Lower lobe of right lung (tissue), 2 donors: Measurements from ENCODE around the gene TBC1D8. TPM values are rescaled to one million over a fixed set of nuclear protein-coding genes. Genes with fewer than 3 reads are reported as not detected.

Experiments
- ATAC-seq, 2 donors: fragments of 200-7000 bp; cut with Tn5 transposase; one replicate each; pipeline ENCODE4 v1.9.1; 2020 to 2022; ENCODE audit warnings: mild to moderate bottlenecking in 2 of 2, moderate library complexity in 2 of 2
- DNase-seq: peaks from one replicate; pipeline ENCODE4 v3.0.0-alpha.2; 2020
- H3K27ac ChIP-seq: fragments of 200-600 bp; one replicate; pipeline ENCODE4 v1.8.0; 2022
- H3K27me3 ChIP-seq: fragments of 200-600 bp; one replicate; pipeline ENCODE4 v1.8.0; 2022; ENCODE audit warnings: low read depth
- H3K36me3 ChIP-seq: fragments of 200-600 bp; one replicate; pipeline ENCODE4 v1.8.0; 2022; ENCODE audit warnings: mild to moderate bottlenecking
- H3K4me1 ChIP-seq: fragments of 200-600 bp; one replicate; pipeline ENCODE4 v1.8.0; 2022
- H3K4me3 ChIP-seq: fragments of 200-600 bp; one replicate; pipeline ENCODE4 v1.8.0; 2022; ENCODE audit warnings: mild to moderate bottlenecking
- H3K9me3 ChIP-seq: fragments of 200-600 bp; one replicate; pipeline ENCODE4 v1.8.0; 2022
- CTCF ChIP-seq: fragments of 200-600 bp; IDR thresholded peaks from one replicate; pipeline ENCODE4 v1.8.0; 2022; ENCODE audit warnings: antibody characterized with exemption, mild to moderate bottlenecking
- intact Hi-C: fragments of 100-400 bp; cut with DNase I; formaldehyde crosslinking; loops from one replicate; pipeline ENCODE4 v1.11.0; 2022
- total RNA-seq: library from RNA; stranded (reverse); fragmentation: NEBNext Ultra II Directional; extraction: Animal tissue kit (Norgen Biotek cat#: 25700); gene quantifications from one replicate; pipeline ENCODE4 v1.2.1, GENCODE V29; 2021
- donor health status: DM: no; HTN: yes; CAD: no; lungs with severe emphysema.

Gene TBC1D8
- total RNA-seq, 1 donor from 2014 or later = 30.2 TPM

GRCh38 chr2:100990650-100991403 lies 160.4 kb downstream of the TBC1D8 start:
- intact Hi-C loops = no loop called here
- no peak for DNase-seq
- Histone ChIP-seq H3K27ac (no peak overlapping the region), H3K36me3 (peaks cover 19% of the 10 kb centered on the region), H3K4me1 (no peaks in the 10 kb centered on the region), H3K9me3 (no peaks in the 10 kb centered on the region), H3K27me3 (no peaks in the 10 kb centered on the region), H3K4me3 (no peak overlapping the region)
- ATAC-seq = no peak
- TF ChIP-seq CTCF = no peak

GRCh38 chr2:100990166-100990565 lies 161.0 kb downstream of the TBC1D8 start:
- Histone ChIP-seq H3K4me1 (no peaks in the 10 kb centered on the region), H3K36me3 (peaks cover 14% of the 10 kb centered on the region), H3K27me3 (no peaks in the 10 kb centered on the region), H3K27ac (no peak overlapping the region), H3K4me3 (no peak overlapping the region), H3K9me3 (no peaks in the 10 kb centered on the region)
- TF ChIP-seq CTCF = no peak
- intact Hi-C loops = no loop called here
- ATAC-seq = no peak
- DNase-seq = no peak

- intact Hi-C loops = loop anchor here (5.0 to 10.0 kb wide), 2 partner anchors 265 to 382 kb away; no protein-coding TSS in a partner anchor
- Histone ChIP-seq H3K36me3 (peaks cover 14% of the 10 kb centered on the region), H3K27ac (no peak overlapping the region), H3K9me3 (no peaks in the 10 kb centered on the region), H3K27me3 (no peaks in the 10 kb centered on the region), H3K4me3 (no peak overlapping the region), H3K4me1 (no peaks in the 10 kb centered on the region)
- no peak for TF ChIP-seq CTCF
- ATAC-seq = no peak
- no peak for DNase-seq
Measured at GRCh38 chr2:100989666-100990065, 161.5 kb downstream of the TBC1D8 start.

- Histone ChIP-seq H3K4me1 (no peaks in the 10 kb centered on the region), H3K4me3 (no peak overlapping the region), H3K27me3 (no peaks in the 10 kb centered on the region), H3K9me3 (no peaks in the 10 kb centered on the region), H3K27ac (no peak overlapping the region), H3K36me3 (peaks cover 6% of the 10 kb centered on the region)
- intact Hi-C loops = loop anchor here (5.0 to 10.0 kb wide), 2 partner anchors 264 to 382 kb away; no protein-coding TSS in a partner anchor
- DNase-seq = no peak
- ATAC-seq = no peak
- no peak for TF ChIP-seq CTCF
Measured at GRCh38 chr2:100988630-100989417, 162.4 kb downstream of the TBC1D8 start.

GRCh38 chr2:100987974-100988373 lies 163.2 kb downstream of the TBC1D8 start:
- no peak for ATAC-seq
- intact Hi-C loops = loop anchor here (5.0 to 10.0 kb wide), 2 partner anchors 263 to 381 kb away; no protein-coding TSS in a partner anchor
- Histone ChIP-seq H3K4me3 (no peak overlapping the region), H3K36me3 (peaks cover 4% of the 10 kb centered on the region), H3K4me1 (no peaks in the 10 kb centered on the region), H3K9me3 (no peaks in the 10 kb centered on the region), H3K27ac (no peak overlapping the region), H3K27me3 (no peaks in the 10 kb centered on the region)
- no peak for DNase-seq
- no peak for TF ChIP-seq CTCF
